GM18517 (cell line): ENCODE data around the gene POLR1E.
"Not testable (repeated sequence)": the region's sequence is repeated elsewhere in the genome, so short reads cannot be mapped to it uniquely, and the experiment has no call there.

Experiments
- ATAC-seq: cut with Tn5 transposase; IDR thresholded peaks from one replicate; pipeline ENCODE4 v1.9.1; 2021; ENCODE audit warnings: mild to moderate bottlenecking, moderate library complexity; ENCODE audit not compliant: unreplicated experiment

The POLR1E gene

DNA sequence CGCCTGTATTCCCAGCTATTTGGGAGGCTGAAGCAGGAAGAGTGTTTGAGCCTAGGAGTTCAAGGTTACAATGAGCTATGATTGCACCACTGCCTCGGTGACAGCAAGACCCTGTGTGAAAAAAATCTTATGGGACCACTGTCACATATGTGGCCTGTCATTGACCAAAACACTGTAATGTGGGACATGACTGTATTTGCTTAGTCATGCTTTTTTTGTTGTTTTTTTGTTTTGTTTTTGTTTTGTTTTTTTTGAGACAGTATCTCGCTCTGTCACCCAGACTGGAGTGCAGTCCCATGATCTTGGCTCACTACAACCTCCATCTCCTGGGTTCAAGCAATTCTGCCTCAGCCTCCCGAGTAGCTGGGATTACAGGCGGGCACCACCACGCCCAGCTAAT is 13.5 kb downstream of the POLR1E start:
- ATAC-seq, result no peak

- no peak for ATAC-seq
These were observed 16.3 kb downstream of the POLR1E start for GRCh38 chr9:37501957-37502596.

DNA sequence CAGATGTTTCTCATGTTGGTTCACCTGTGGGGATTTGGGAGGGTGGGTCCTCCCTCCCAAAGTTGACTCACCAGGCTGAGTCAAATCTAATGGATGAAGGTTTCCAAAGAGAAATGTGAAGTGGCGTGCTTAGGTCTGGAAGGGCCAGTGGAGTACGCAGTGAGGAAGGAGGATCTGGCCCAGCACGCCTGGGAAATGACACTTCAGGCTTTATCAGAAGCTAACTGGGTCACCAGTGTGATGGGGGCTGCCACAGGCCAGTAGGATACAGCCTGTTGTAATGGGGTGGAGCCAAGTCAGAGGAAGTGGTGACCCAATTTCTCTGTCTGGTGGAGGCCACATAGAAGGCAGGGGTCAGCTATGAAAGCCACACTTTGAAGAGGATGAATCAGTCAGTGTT is 18.0 kb downstream of the POLR1E start:
- no peak for ATAC-seq

DNA sequence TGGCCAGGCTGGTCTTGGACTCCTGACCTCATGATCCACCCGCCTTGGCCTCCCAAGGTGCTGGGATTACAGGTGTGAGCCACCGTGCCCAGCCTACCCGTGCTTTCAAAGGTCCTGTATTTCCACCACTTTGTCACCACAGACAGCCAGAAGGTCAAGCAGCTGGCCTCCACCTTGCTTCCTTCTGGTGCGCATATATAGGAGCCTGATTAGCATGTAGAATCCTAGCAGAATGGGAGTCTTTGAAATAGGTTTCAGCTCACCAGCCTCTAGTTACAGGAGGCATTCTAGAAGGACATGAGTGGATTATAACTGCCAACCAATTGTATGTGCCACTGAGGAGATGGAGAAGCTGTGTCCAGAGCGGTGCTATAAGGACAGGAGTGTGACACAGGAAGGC is 18.9 kb downstream of the POLR1E start:
- ATAC-seq, result no peak

DNA sequence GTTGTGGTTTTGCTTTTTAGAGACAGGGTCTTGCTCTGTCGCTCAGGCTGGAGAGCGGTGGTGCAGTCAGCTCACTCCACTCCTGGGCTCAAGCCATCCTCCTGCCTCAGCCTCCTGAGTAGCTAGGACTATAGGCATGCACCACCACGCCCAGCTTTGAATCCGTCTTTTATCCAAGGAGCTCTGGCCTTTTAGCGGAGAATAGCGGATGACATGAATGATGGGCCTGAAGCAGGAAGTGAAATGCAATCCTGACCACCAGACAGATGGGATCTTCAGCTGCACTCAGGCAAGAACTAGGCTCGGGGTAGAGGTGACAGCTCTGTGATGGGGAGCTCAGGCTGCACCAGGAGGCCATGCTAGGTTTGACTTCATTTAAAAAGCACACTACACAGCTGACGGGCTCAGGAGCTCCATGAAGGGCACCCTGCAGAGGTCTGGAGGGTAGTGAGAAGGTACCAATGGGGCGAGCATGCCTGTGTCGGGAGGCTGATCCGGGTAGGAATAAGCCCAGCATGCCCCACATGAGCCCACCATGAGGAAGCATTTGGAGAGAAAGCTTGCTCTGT is 21.9 kb downstream of the POLR1E start:
- no peak for ATAC-seq

DNA sequence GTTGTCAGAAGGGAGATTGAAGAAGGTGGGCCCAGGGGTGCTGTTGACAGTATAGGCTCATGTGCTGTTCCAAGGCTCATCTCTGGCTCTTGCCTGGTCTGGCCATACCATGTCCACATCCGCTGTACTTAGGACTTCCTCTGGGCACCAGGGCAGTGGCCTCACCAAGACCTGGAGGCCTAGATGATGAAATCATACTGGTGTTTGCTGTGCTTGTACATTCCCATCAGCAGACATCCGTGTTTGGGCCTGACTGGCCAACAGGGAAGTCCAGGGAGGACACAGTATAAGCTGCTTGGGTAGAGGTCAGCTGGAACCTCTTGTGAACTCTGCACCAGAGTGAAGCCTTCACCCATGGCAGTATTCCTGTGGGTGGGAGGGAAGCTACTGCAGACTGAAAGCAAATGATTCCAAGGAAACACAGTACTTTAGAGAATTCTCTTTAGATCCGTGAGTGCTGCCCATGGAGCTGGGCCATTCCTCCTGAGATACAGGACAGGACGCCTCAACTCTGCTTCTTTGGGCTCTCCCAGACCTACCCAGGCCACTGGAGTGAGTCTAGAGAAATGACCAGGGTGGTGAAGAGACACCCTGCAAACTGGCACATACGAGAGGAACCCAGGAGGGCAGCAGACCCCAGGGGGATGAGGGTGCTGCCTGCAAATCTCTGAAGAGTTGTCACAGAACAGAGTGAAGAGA is 22.5 kb downstream of the POLR1E start:
- no peak for ATAC-seq

DNA sequence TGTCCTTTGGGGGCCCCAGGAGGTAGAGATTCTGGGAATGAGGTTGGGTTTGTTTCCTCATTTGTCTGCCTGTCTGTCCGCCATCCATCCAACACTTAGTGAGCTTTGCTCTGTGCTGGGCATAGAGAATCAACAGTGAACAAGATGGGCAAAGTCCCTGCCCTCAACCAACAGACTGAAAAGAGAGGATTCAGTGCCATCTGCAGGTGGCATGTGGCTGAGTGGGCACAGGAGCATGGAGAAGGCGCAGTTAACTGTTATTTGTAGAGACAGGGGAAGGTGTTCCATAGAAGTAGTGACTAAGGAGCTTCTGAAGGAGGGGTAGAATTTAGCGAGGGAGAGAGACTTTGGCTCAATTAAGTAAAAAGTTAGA is 23.1 kb downstream of the POLR1E start:
- no peak for ATAC-seq

- ATAC-seq, result no peak
These were observed 23.8 kb downstream of the POLR1E start for GRCh38 chr9:37509536-37509935.

DNA sequence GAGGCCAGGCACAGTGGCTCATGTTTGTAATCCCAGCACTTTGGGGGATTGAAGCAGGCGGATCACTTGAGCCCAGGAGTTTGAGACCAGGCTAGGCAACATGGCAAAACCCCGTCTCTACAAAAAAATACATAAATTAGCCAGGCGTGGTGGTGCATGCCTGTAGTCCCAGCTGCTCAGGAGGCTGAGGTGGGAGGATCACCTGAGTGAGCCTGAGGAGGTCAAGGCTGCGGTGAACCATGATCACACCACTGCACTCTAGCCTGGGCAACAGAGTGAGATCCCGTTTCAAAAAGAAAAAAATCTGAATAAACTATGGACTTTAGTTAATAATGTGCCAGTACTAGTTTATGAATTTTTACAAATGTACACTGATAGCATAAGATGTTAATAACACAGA is 24.3 kb downstream of the POLR1E start:
- ATAC-seq, result not testable (repeated sequence)

GRCh38 chr9:37511016-37512010 is 25.6 kb downstream of the POLR1E start:
- no peak for ATAC-seq

DNA sequence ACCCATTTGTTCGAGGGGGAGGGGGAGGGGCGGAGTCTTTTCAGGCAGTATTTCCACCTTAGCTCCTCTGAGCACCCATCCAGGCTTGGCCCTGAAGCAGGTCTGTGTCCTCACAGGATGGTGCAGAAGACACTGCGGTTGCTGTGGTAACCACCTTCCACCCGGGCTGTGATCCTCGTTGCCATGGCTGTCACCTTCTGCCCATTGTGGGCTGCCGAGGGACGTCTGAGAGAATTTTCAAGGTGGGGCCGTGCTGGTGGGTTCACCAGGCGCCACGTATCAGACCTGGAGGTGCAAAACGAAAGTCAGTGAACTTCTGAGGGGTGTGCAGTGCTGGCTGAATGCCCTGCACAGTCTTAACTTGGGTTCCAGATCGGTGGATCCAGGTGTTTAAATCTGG is 26.7 kb downstream of the POLR1E start:
- ATAC-seq, result no peak

DNA sequence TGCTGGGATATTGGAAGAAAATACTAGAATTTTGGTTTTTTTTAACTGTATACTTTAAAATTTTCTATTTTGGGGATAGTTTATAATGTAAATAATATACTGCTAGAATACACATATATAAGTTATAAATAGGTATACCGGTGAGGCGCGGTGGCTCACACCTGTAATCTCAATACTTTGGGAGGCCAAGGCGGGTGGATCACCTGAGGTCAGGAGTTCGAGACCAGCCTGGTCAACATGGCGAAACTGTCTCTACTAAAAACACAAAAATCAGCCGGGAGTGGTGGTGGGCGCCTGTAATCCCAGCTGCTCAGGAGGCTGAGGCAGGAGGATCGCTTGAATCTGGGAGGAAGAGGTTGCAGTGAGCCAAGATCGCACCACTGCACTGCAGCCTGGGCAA is 28.7 kb downstream of the POLR1E start:
- not testable (repeated sequence) for ATAC-seq

DNA sequence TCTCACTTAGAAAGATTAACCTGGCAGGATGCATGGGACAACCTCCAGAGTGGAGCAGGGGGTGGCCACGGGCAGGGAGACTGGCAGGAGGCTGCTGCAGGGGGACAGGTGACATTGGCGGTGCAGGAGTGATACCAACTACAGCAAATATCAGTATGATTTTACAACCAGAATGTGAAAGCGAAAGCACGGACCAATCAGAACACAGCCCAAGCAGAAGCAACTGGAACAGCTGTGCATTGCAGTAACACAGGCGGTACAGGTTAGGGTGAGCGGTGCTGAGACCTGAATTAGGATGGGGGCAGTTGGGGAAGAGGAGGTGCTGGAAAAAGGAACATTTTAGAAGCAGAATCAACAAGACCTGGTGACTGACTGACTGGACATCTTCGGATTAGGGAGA is 29.3 kb downstream of the POLR1E start:
- no peak for ATAC-seq

- no peak for ATAC-seq
These were observed 30.0 kb downstream of the POLR1E start for GRCh38 chr9:37515620-37516258.

DNA sequence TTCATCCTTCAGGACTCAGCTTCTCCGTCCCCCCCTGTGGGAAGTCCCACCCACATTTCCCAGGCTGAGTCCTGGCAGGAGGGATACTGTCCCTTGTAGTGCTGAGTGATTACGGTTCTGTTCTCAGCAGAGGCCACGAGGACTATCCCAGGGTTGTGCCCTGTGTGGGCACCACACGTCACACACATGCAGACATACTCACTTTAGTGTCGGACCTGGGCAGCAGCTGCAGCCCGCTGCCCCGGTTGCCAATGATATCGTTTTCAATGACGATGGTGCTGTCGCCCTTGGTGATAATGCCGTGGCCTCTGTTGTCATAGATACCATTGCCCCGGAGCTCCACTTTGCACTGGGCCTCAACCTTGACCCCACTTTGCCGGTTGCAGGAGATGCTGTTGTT is 32.2 kb downstream of the POLR1E start:
- no peak for ATAC-seq

DNA sequence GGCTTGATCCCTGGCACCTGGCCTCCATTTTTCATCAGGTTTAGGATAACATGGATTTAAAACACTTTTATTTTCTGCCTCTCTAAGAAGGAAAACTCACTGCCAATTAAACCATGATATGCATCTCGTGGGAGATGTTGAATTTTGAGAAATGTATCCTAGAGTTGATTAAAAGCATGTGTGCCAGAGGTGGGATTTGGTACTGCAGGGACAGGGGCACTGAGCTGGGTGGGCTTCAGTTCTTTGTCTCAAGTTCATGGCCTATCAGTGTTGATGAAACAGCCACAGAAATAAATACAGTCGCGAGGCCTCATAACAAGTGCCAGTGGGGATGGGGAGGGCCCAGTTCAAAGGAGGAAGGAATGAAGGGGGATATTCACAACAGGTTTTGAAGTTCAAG is 34.9 kb downstream of the POLR1E start:
- ATAC-seq, result no peak

DNA sequence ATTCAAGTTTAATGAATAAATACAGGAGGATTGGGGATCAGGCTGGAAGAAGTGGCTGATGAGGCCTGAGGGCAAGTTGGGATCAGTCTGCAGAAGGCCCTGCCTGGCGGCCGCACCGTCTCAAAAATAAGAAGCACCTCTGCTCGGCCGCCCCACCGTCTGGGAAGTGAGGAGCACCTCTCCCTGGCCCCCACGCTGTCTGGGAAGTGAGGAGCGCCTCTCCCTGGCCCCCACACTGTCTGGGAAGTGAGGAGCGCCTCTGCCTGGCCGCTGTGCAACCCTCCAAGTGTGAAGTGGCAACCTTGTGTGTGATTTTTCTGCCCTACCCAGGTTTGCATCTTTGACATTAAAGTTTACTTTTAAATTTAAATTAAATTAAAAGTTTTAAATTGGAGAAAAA is 35.4 kb downstream of the POLR1E start:
- ATAC-seq, result no peak

DNA sequence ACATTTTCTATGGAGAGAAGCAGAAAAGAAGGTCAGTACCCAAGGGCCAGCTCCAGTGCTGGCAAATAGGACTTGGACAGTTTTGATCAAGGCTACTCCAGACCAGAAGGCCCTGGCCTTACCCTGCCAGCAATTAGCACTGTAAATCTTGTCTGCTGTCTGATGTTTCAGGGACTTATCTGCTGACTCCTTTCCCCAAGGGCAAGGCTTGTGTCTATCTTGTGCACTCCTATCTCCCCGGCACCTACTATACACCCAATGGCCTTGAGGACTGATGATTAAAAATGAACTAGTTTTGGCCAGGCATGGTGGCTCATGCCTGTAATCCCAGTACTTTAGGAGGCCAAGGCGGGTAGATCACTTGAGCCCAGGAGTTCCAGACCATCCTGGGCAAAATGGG is 37.2 kb downstream of the POLR1E start:
- no peak for ATAC-seq

GRCh38 chr9:37523916-37524315 is 38.2 kb downstream of the POLR1E start:
- ATAC-seq, result no peak

DNA sequence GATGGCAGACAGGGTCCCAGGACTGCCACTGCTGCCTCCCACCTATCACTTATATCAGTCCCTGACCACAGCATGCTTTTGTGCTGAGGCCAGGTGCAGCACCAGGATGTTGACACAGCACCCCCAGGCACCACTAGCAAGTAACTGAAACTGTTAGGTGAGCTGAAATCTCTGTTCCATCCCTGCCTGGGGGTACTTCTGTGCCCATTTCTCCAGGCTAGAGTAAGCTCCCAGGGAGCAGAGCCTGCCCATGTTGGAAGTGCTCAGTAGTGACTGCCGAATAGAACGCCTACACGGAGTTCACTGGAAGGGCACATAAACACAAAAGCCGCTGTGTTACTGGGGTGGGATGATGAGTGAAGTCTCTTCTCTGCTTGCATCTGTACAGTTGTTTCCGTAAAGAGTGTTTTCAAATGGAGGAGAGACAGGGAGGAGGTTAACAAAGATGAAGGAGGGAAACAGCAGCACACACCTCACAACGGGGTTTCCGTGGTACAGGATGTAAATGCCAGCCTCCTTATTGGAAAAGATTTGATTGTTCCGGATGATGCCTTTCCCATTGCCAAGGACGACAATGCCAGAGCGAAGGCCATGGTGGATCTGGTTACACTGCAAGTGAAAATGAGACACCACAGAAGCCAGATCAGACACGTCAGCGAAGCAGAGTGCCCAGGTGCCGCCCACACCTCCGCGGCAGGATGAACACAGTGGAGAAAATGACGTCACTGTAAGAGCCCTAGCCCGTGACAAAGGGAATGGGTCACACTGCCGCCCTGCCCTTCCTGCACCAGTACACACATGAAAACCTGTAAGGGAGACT is 43.1 kb downstream of the POLR1E start:
- no peak for ATAC-seq
